K562 treated with DMSO at 1 percent for 48 hours (cell line): ENCODE data around the gene DOCK11. TPM values are rescaled to one million over a fixed set of nuclear protein-coding genes. Genes with fewer than 3 reads are reported as not detected.

Experiments
- total RNA-seq: library from RNA; unstranded; fragments of 300-600 nt; gene quantifications from 2 replicates; pipeline ENCODE4 v1.2.3, GENCODE V29; 2022; ENCODE audit warnings: low replicate concordance; ENCODE audit errors: extremely low read depth

Gene DOCK11
- not detected in 2 replicates for total RNA-seq

DNA sequence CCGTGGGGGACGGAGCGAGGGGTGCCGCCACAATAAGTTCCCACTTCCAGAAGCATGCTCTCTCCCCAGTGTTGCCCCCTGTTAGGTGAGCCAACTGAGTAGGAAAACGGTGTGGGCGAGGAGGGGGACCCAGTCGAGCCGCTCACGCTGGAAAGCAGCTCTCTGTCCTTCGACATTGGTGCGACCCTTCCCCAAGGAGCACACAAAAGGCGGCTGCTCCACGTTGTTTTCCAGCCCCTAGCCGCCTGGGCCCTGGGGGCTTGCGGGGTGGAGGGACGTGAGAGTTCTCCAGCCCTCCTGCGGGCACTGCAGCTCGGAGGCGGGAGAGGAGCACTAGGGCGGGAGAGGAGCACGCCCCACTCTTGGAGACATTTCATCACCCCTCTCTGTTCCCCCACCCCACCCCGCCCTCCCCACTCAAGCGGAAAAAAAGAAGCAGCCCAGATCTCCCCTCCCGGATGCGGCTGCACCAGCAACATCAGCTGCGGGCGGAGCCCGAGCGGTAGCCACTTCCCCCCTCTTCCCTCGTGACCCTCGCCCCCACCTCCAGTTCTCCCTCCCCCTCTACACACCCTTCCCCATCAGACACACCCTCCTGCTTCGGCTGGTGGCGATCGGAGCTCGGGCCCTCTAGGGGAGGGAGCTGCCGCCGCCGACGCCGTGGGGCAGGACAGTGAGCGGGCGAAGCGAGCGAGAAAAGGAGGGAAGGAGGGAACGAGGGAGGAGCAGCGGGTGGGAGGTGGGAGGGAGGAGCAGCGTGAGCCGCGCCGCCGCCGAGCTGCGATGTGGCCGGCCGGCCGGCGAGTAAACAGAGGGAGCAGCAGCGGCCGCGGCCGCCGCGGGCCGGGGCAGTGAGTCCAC is at the start of gene DOCK11:
DOCK11 (plus strand) TSS at position 755 of the 861 bp plus-strand sequence. CDS start 157 bp downstream, outside the sequence.

DNA sequence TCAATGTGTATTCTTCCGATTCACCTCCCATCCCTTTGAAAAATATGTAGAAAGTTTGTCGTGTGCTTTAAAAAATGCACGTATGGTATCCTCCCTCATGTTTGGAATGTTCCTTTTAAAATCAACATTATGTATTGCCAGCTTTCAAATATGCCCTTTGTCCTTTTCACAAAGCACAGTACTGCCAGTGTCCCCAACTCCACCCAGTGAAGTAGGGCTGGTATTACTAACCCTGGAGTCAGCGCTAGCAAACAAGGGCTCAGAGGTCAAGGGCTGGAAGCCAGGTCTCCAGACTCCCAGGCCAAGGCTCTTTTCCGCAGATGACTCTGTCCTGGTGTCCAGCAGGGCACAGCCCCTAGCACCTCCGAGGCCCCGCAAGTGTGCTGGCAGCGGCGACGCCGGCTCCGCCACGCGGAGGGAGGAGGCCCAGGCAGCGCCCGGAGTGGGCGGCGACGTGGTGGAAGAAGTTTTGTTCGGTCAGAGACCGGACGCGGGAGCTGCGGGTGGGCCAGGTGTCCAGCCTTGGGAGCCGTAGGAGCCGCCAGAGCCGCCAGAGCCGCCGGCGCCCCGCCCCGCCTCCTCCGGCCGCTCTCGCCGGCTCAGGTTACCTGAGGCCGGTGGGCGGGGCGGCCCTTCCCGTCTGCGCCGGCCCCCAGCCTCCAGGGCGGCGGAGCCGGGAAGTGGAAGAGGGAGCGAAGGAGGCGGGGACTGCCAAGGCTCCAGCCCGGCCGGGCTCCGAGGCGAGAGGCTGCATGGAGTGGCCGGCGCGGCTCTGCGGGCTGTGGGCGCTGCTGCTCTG is 231.5 kb downstream of the DOCK11 start, which contains the start of gene IL13RA1:
IL13RA1 (plus strand) TSS at position 720 of the 799 bp plus-strand sequence; CDS start at position 753, 33 bp downstream.

Other genes with a start within 250 kb of the DOCK11 start
- not detected in 2 replicates for gene WDR44, start 149.7 kb upstream of the DOCK11 start, total RNA-seq
- gene IL13RA1, start 231.8 kb downstream of the DOCK11 start, total RNA-seq = not detected in 2 replicates